ACC112 (cell line): ENCODE data around the gene ATP5F1C.
A peak's percentile ranks its signal among the peaks of the same experiment; 100 is the strongest.

ENCODE experiments used
- H2AFZ ChIP-seq: fragments of 200-600 bp; sonication (generic); one replicate; pipeline ENCODE4 v1.6.0; 2017; ENCODE audit warnings: antibody characterized with exemption, low read length; ENCODE audit not compliant: unreplicated experiment
- H3K27ac ChIP-seq: fragments of 200-600 bp; sonication (generic); 2 replicates; pipeline ENCODE4 v1.5.1; 2014; ENCODE audit warnings: low read depth, mild to moderate bottlenecking, antibody characterized with exemption, low read length, moderate library complexity
- H3K27me3 ChIP-seq: fragments of 200-600 bp; sonication (generic); 2 replicates; pipeline ENCODE4 v1.6.1; 2014; ENCODE audit warnings: mild to moderate bottlenecking, antibody characterized with exemption, low read length, moderate library complexity, mixed read lengths; ENCODE audit not compliant: insufficient read depth
- H3K36me3 ChIP-seq: fragments of 200-600 bp; sonication (generic); 2 replicates; pipeline ENCODE4 v1.6.1; 2016; ENCODE audit warnings: mild to moderate bottlenecking, antibody characterized with exemption, low read length, moderate library complexity, mixed read lengths; ENCODE audit not compliant: insufficient read depth
- H3K4me1 ChIP-seq: fragments of 200-600 bp; sonication (generic); one replicate; pipeline ENCODE4 v1.6.1; 2016; ENCODE audit warnings: low read length, mixed read lengths; ENCODE audit not compliant: insufficient read depth, unreplicated experiment, control insufficient read depth
- H3K4me3 ChIP-seq: fragments of 200-600 bp; sonication (generic); 2 replicates; pipeline ENCODE4 v1.5.1; 2014; ENCODE audit warnings: mild to moderate bottlenecking, low read depth, low read length
- H3K79me2 ChIP-seq: fragments of 200-600 bp; sonication (generic); one replicate; pipeline ENCODE4 v1.6.0; 2016; ENCODE audit warnings: low read length; ENCODE audit not compliant: control insufficient read depth, unreplicated experiment, insufficient read depth

The ATP5F1C gene

DNA sequence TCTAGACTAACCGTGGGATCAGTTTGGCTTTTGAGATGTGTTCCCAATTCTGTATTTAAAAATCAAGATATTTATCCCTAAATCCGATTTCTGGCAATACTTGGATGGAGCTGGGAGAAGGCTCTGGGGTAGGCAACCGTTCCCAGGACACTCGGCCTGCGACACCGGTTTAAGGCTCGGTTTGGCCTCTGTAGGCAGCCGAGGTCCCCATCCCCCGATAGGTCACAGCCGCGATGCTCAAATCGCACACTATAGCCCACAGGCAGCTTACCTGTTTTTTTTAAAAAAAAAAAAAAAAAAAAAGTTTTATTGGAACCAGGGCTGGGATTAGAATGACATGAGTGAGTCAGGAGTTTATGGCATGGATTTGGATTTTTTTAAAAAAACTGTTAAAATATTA lies 29.6 kb downstream of the ATP5F1C start:
- Histone ChIP-seq H3K27me3 (peaks cover 9% of the 10 kb centered on the region; the same call in 1 of the 2 replicates), H3K36me3 (no peaks in the 10 kb centered on the region), H3K27ac (no peak overlapping the region), H2AFZ (peak overlapping the region; percentile 88), H3K79me2 (peaks cover 28% of the 10 kb centered on the region), H3K4me1 (peaks cover 7% of the 10 kb centered on the region), H3K4me3 (peak overlapping the region; percentile 96)

DNA sequence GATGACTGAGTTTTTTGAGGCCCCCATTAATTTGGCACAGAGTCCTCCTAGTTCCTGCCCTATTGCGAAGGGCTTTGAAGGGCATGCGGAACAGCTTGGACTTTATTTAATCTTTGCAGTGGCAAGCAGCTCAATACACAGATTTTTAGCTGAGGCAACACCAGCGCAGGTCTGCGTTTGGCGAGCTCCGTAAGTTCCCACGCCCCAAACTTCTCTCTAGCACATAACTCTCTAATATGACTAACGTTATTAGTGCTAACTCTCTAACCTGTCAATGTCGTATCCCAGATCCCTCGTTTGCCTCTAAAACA lies 30.0 kb downstream of the ATP5F1C start:
- Histone ChIP-seq H3K79me2 (peaks cover 28% of the 10 kb centered on the region), H3K4me3 (peak overlapping the region; percentile 96), H2AFZ (peak overlapping the region; percentile 88), H3K36me3 (no peaks in the 10 kb centered on the region), H3K27me3 (peaks cover 9% of the 10 kb centered on the region; the same call in 1 of the 2 replicates), H3K4me1 (peaks cover 7% of the 10 kb centered on the region), H3K27ac (no peak overlapping the region)

- peaks cover 7% of the 10 kb centered on the region for H3K4me1 ChIP-seq
- peak within 1 kb of the TSS; percentile 89 for H2AFZ ChIP-seq
- no peak within 1 kb of the TSS for H3K27ac ChIP-seq
- H3K27me3 ChIP-seq = peaks cover 9% of the 10 kb centered on the region; the same call in 1 of the 2 replicates
- no peaks in the 10 kb centered on the region for H3K36me3 ChIP-seq
- peaks cover 28% of the 10 kb centered on the region for H3K79me2 ChIP-seq
- peak within 1 kb of the TSS; percentile 96 for H3K4me3 ChIP-seq
Observed at GRCh38 chr10:7818295-7819120, 30.5 kb downstream of the ATP5F1C start, which contains the start of gene TAF3. TAF3 (plus strand) TSS chr10:7818505; CDS start chr10:7818710, 205 bp downstream.

DNA sequence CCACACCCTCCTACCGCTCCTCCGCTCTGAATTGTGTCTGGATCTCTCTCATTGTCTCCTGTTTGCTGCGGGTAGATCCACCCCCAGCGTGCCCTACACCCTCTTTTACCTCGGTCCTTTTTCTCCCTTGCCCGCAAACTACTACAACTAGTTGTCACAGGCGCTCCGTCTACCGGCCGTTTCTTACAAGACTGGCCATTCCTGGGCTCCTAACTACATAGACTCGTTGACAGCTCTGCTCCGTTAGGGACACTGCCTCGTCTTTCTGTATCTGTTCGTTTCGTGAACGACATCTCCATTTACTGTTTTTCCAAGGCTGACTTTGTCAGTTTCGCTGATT lies 31.1 kb downstream of the ATP5F1C start:
- H3K4me1 ChIP-seq = peaks cover 7% of the 10 kb centered on the region
- H3K79me2 ChIP-seq = peaks cover 28% of the 10 kb centered on the region
- peaks cover 9% of the 10 kb centered on the region; the same call in 1 of the 2 replicates for H3K27me3 ChIP-seq
- no peaks in the 10 kb centered on the region for H3K36me3 ChIP-seq
- peak overlapping the region; percentile 96 for H3K4me3 ChIP-seq
- H3K27ac ChIP-seq = no peak overlapping the region
- peak overlapping the region; percentile 89 for H2AFZ ChIP-seq

DNA sequence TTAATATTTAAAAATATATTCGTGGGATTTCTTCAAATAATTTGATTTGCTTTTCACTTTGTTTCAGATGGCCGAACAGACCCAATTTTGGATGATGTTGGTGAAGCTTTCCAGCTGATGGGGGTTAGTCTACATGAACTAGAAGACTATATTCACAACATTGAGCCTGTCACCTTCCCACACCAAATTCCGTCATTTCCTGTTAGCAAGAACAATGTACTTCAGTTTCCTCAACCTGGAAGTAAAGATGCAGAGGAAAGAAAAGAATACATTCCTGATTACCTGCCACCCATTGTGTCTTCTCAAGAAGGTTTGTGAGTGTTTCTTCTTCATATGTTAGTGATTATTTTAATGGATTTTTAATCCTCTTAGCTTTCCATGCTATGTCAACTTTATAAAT lies 36.3 kb downstream of the ATP5F1C start:
- Histone ChIP-seq H3K4me3 (no peak overlapping the region), H3K36me3 (peaks cover 20% of the 10 kb centered on the region), H3K79me2 (peaks cover 25% of the 10 kb centered on the region), H3K27ac (no peak overlapping the region), H3K4me1 (peaks cover 7% of the 10 kb centered on the region), H2AFZ (no peak overlapping the region), H3K27me3 (no peaks in the 10 kb centered on the region)

DNA sequence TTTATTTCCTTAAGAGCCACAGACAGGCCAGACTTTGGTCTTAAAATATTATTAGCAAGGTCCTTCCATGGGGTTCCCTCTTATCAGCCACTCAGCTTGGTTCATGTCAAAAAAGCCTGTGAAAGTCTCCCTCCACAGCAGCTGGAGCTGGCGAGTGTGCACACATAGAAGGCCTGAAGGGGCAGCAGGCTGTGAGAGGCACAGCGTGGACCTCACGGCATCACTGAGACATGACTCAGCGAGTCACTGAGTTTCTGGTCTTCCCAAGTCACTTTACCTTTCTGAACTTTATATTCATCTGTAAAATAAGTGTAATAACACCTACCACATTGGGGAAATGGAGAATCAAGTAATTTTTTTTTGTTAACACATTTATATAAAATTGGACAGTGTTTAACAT lies 39.0 kb downstream of the ATP5F1C start:
- Histone ChIP-seq H3K27me3 (no peaks in the 10 kb centered on the region), H3K4me3 (no peak overlapping the region), H3K27ac (no peak overlapping the region), H3K79me2 (peaks cover 6% of the 10 kb centered on the region), H2AFZ (no peak overlapping the region), H3K36me3 (peaks cover 20% of the 10 kb centered on the region), H3K4me1 (no peaks in the 10 kb centered on the region)

DNA sequence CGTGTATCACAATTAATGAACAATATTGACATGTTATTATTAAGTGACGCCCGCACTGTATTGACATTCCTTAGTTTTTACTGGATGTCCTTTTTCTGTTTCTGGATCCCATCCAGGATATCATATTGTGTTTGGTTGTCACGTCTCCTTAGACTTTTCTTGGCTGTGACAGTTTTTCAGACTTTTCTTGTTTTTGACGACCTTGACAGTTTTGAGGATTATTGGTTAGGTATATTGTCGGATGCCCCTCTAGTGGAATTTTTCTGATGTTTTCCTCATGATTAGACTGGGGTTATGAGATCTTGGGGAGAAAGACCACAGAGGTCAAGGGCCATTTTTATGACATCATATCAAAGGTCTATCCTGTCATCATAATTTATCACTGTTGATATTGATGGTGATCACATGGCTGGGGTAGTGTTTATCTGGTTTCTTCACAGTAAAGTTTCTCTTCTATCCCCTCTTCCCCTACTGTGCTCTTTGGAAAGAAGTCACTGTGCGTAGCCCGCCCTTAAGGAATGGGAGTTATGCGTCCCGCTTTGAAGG lies 41.4 kb downstream of the ATP5F1C start:
- H3K79me2 ChIP-seq = peaks cover 10% of the 10 kb centered on the region
- no peaks in the 10 kb centered on the region for H3K4me1 ChIP-seq
- H3K36me3 ChIP-seq = peaks cover 18% of the 10 kb centered on the region
- H3K4me3 ChIP-seq = no peak overlapping the region
- H2AFZ ChIP-seq = no peak overlapping the region
- H3K27me3 ChIP-seq = no peaks in the 10 kb centered on the region
- no peak overlapping the region for H3K27ac ChIP-seq

- Histone ChIP-seq H3K79me2 (peaks cover 13% of the 10 kb centered on the region), H3K27me3 (no peaks in the 10 kb centered on the region), H3K36me3 (no peaks in the 10 kb centered on the region), H3K27ac (no peak overlapping the region), H3K4me3 (no peak overlapping the region), H2AFZ (no peak overlapping the region), H3K4me1 (no peaks in the 10 kb centered on the region)
Observed at GRCh38 chr10:7832060-7832459, 44.1 kb downstream of the ATP5F1C start.

GRCh38 chr10:7833210-7833609 lies 45.2 kb downstream of the ATP5F1C start:
- peaks cover 10% of the 10 kb centered on the region for H3K79me2 ChIP-seq

GRCh38 chr10:7834262-7834661 lies 46.3 kb downstream of the ATP5F1C start:
- H3K27me3 ChIP-seq = no peaks in the 10 kb centered on the region
- H3K27ac ChIP-seq = no peak overlapping the region
- peaks cover 7% of the 10 kb centered on the region for H3K79me2 ChIP-seq
- H3K4me1 ChIP-seq = no peaks in the 10 kb centered on the region
- no peak overlapping the region for H2AFZ ChIP-seq
- H3K36me3 ChIP-seq = no peaks in the 10 kb centered on the region
- no peak overlapping the region for H3K4me3 ChIP-seq

More at GRCh38 chr10:7833210-7833609, 45.2 kb downstream of the ATP5F1C start:
- no peaks in the 10 kb centered on the region for H3K27me3 ChIP-seq
- H3K4me1 ChIP-seq = no peaks in the 10 kb centered on the region
- H3K4me3 ChIP-seq = no peak overlapping the region
- no peak overlapping the region for H3K27ac ChIP-seq
- H3K36me3 ChIP-seq = no peaks in the 10 kb centered on the region
- H2AFZ ChIP-seq = no peak overlapping the region

GRCh38 chr10:7836571-7836970 lies 48.6 kb downstream of the ATP5F1C start:
- H3K4me3 ChIP-seq = no peak overlapping the region
- no peaks in the 10 kb centered on the region for H3K36me3 ChIP-seq
- H3K27ac ChIP-seq = no peak overlapping the region
- no peaks in the 10 kb centered on the region for H3K4me1 ChIP-seq
- H3K27me3 ChIP-seq = no peaks in the 10 kb centered on the region
- H2AFZ ChIP-seq = no peak overlapping the region
- H3K79me2 ChIP-seq = peaks cover 7% of the 10 kb centered on the region
